HepG2 (cell line): Measurements from ENCODE around the gene ISOC2. TPM values are rescaled to one million over a fixed set of nuclear protein-coding genes. Genes with fewer than 3 reads are reported as not detected.

Experiments
- MAFK ChIP-seq, 2 experiments: IDR thresholded peaks in 1 of 2; conservative IDR thresholded peaks in 1 of 2; 2 replicates each; pipeline ENCODE4 v1.6.1; 2011; ENCODE audit warnings: improper control_type of control experiment in 2 of 2, low read length in 2 of 2
- MXD4 ChIP-seq: IDR thresholded peaks from 2 replicates; pipeline ENCODE4 v1.6.1; 2016; ENCODE audit warnings: mild to moderate bottlenecking, missing biosample characterization, missing genetic modification reagents
- PRDM10 ChIP-seq: sonication (generic); formaldehyde crosslinking; IDR thresholded peaks from 2 replicates; pipeline ENCODE4 v1.4.0; 2020; ENCODE audit warnings: low read depth, missing genetic modification reagents
- SNAPC5 ChIP-seq: sonication (generic); formaldehyde crosslinking; IDR thresholded peaks from 2 replicates; pipeline ENCODE4 v1.8.1; 2023; ENCODE audit warnings: mild to moderate bottlenecking, missing genetic modification reagents, borderline replicate concordance
- ZBTB33 ChIP-seq: sonication (generic); formaldehyde crosslinking; IDR thresholded peaks from 2 replicates; pipeline ENCODE4 v1.4.0; 2020; ENCODE audit warnings: missing genetic modification reagents
- ZMYM3 ChIP-seq: sonication (generic); formaldehyde crosslinking; IDR thresholded peaks from 2 replicates; pipeline ENCODE4 v1.5.1; 2020; ENCODE audit warnings: mild to moderate bottlenecking, missing genetic modification reagents
- ZNF142 ChIP-seq: sonication (generic); formaldehyde crosslinking; IDR thresholded peaks from 2 replicates; pipeline ENCODE4 v1.4.0; 2020; ENCODE audit warnings: missing genetic modification reagents
- ZNF550 ChIP-seq: sonication (generic); formaldehyde crosslinking; IDR thresholded peaks from 2 replicates; pipeline ENCODE4 v1.4.0; 2020; ENCODE audit warnings: mild to moderate bottlenecking, missing genetic modification reagents, borderline replicate concordance
- ZNF557 ChIP-seq: sonication (generic); formaldehyde crosslinking; IDR thresholded peaks from 2 replicates; pipeline ENCODE4 v1.4.0; 2020; ENCODE audit warnings: missing genetic modification reagents
- ZNF607 ChIP-seq: sonication (generic); formaldehyde crosslinking; IDR thresholded peaks from 2 replicates; pipeline ENCODE4 v1.5.1; 2020; ENCODE audit warnings: missing genetic modification reagents, mild to moderate bottlenecking, borderline replicate concordance
- ZNF660 ChIP-seq: sonication (generic); formaldehyde crosslinking; IDR thresholded peaks from 2 replicates; pipeline ENCODE4 v1.5.1; 2020; ENCODE audit warnings: mild to moderate bottlenecking, low read depth, missing genetic modification reagents, borderline replicate concordance
- ZXDC ChIP-seq: sonication (generic); formaldehyde crosslinking; IDR thresholded peaks from 2 replicates; pipeline ENCODE4 v1.5.0; 2020; ENCODE audit warnings: mild to moderate bottlenecking, missing genetic modification reagents
- polyA plus RNA-seq, 8 experiments: library from polyadenylated mRNA; depleted of rRNA in 3 of 8; stranded (reverse) in 7 of 8; unstranded in 1 of 8; fragments of >200 nt; fragmentation: Illumina TruSeq in 4 of 8; extraction: Trizol in 4 of 8; gene quantifications; 2 replicates each; pipeline versions ENCODE4 v1.2.1 to v1.2.3, GENCODE V29; 2011 to 2016; ENCODE audit warnings: low read depth in 4 of 8, missing spikeins in 1 of 8, mixed read lengths in 1 of 8; ENCODE audit not compliant: insufficient read depth in 1 of 8
- total RNA-seq, 5 experiments: library from RNA; depleted of rRNA; stranded (reverse); fragments of >200 nt; fragmentation: Illumina TruSeq; extraction: Trizol; gene quantifications; 2 replicates each; pipeline ENCODE4 v1.2.3, GENCODE V29; 2016; ENCODE audit warnings: low read depth in 1 of 5

Gene ISOC2
- total and polyA plus RNA-seq, 2 of the 13 experiments (the other 11 are each of a cell fraction or from before 2014, with no cell fraction given), result 76.8 to 105 TPM

GRCh38 chr19:55484593-55485438 lies 23.4 kb upstream of the ISOC2 start, which contains the start of gene NAT14 (continued):
- TF ChIP-seq ZXDC (CRISPR knock-in tag), result no peak
- no peak for TF ChIP-seq ZMYM3
- no peak for TF ChIP-seq ZNF607 (CRISPR knock-in tag)
- TF ChIP-seq PRDM10 (CRISPR knock-in tag), result no peak
- no peak for TF ChIP-seq MXD4 (CRISPR knock-in tag)
- no peak for TF ChIP-seq ZNF550 (CRISPR knock-in tag)
- TF ChIP-seq ZNF142, result no peak
- TF ChIP-seq SNAPC5, result no peak
- no peak for TF ChIP-seq MAFK (conservative IDR thresholded peaks at IDR 0.05 in 1 of 2, IDR thresholded peaks at IDR 0.05 in 1 of 2; ENCODE audit: low read length in 2 of 2)
- no peak for TF ChIP-seq ZNF660
- TF ChIP-seq ZBTB33 (CRISPR knock-in tag), result no peak
- TF ChIP-seq ZNF557 (CRISPR knock-in tag), result no peak
